Hematopoietic multipotent progenitor cell treated with erythropoietin and hydrocortisone succinate and interleukin-3 and kit ligand, for 17 days (in vitro differentiated cells): ENCODE data around the gene MMRN2.
A peak's percentile ranks its signal among the peaks of the same experiment; 100 is the strongest.

Experiments
- DNase-seq: peaks from one replicate; pipeline ENCODE4 v3.0.0-alpha.2; 2015; ENCODE audit warnings: low spot score

Gene MMRN2

GRCh38 chr10:86969421-86970041 lies 12.1 kb upstream of the MMRN2 start:
- DNase-seq = no peak

GRCh38 chr10:86968994-86969355 lies 11.6 kb upstream of the MMRN2 start:
- DNase-seq = no peak

GRCh38 chr10:86968271-86968993 lies 11.0 kb upstream of the MMRN2 start, which contains the start of gene ADIRF:
Gene ADIRF (plus strand): TSS chr10:86968482. CDS start chr10:86968545, 63 bp downstream.
- no peak for DNase-seq

GRCh38 chr10:86967481-86967941 lies 10.1 kb upstream of the MMRN2 start:
- DNase-seq = no peak

GRCh38 chr10:86965986-86966654 lies 8.7 kb upstream of the MMRN2 start:
- DNase-seq = no peak

GRCh38 chr10:86964847-86965190 lies 7.4 kb upstream of the MMRN2 start:
- no peak for DNase-seq

GRCh38 chr10:86964061-86964846 lies 6.8 kb upstream of the MMRN2 start:
- no peak for DNase-seq

GRCh38 chr10:86963341-86963919 lies 6.0 kb upstream of the MMRN2 start:
- DNase-seq = no peak

- DNase-seq = no peak
Observed at GRCh38 chr10:86962981-86963310, 5.5 kb upstream of the MMRN2 start.

GRCh38 chr10:86962136-86962980 lies 4.9 kb upstream of the MMRN2 start:
- no peak for DNase-seq

- DNase-seq = no peak
Observed at GRCh38 chr10:86961481-86962091, 4.2 kb upstream of the MMRN2 start.

- DNase-seq = no peak
Observed at GRCh38 chr10:86960863-86961434, 3.5 kb upstream of the MMRN2 start.

GRCh38 chr10:86960003-86960862 lies 2.8 kb upstream of the MMRN2 start:
- DNase-seq = peak; percentile 34

GRCh38 chr10:86959737-86960002 lies 2.3 kb upstream of the MMRN2 start:
- no peak for DNase-seq

GRCh38 chr10:86958901-86959736 lies 1.7 kb upstream of the MMRN2 start:
- DNase-seq = no peak

GRCh38 chr10:86958116-86958900 lies 893 bp upstream of the MMRN2 start, which contains the start of gene SNCG:
Gene SNCG (plus strand): TSS chr10:86958599. CDS start chr10:86958698, 99 bp downstream.
- DNase-seq = no peak

GRCh38 chr10:86956848-86957448 lies 467 bp downstream of the MMRN2 start:
- DNase-seq = no peak
